Stimulated activated CD4-positive, alpha-beta T cell treated with anti-CD3 and anti-CD28 coated beads, Interleukin-12 subunit alpha, Interleukin-12 subunit beta, amount 100 ng/mL, for 24 hours (primary cell): ENCODE data around the gene GPR39.

Source experiments
- DNase-seq, 2 experiments: peaks; one replicate each; pipeline ENCODE4 v3.0.0-alpha.2; 2020; ENCODE audit warnings: low read depth in 2 of 2

The GPR39 gene

DNA sequence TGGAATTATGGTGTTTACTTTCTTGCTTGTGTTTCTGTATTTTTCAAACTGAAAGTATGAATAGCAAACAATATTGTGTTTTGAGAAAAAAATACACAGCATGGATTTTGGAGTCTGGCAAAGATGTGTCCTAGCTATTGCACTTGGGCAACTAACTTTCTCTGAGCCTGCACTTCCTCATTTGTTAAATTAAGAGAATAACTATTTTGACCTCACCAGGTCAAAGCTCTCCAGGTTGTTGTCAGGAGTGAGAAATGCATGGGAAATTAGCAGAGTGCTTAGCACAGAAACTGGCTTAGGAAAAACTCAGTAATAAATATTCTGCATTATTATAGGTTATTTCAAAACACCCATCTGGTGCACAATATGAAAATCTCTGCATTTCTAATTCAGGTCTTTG lies 225.2 kb downstream of the GPR39 start:
- DNase-seq = no peak

DNA sequence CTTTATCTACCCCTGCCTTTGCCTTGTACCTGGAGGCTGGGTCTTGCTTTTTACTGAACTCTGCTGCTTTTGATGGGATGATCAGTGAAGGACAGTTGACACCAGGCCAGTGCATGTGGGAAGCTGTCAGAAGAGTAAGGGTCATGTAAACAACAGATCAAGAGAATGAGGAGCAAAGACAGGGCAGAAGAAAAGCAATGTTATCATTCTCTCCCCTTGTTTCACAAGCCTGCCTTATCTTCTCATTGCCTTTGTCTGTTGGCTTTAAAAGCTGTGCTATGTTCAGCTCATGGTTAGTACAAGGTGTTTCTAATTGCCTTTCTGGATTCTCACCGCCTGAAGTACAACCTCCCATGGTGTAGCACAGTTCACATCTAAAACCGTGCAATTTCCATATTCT lies 225.8 kb downstream of the GPR39 start:
- no peak for DNase-seq

DNA sequence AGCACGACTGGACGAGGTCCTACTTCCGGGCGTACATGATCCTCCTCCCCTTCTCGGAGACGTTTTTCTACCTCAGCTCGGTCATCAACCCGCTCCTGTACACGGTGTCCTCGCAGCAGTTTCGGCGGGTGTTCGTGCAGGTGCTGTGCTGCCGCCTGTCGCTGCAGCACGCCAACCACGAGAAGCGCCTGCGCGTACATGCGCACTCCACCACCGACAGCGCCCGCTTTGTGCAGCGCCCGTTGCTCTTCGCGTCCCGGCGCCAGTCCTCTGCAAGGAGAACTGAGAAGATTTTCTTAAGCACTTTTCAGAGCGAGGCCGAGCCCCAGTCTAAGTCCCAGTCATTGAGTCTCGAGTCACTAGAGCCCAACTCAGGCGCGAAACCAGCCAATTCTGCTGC lies 228.6 kb downstream of the GPR39 start:
- DNase-seq = no peak

DNA sequence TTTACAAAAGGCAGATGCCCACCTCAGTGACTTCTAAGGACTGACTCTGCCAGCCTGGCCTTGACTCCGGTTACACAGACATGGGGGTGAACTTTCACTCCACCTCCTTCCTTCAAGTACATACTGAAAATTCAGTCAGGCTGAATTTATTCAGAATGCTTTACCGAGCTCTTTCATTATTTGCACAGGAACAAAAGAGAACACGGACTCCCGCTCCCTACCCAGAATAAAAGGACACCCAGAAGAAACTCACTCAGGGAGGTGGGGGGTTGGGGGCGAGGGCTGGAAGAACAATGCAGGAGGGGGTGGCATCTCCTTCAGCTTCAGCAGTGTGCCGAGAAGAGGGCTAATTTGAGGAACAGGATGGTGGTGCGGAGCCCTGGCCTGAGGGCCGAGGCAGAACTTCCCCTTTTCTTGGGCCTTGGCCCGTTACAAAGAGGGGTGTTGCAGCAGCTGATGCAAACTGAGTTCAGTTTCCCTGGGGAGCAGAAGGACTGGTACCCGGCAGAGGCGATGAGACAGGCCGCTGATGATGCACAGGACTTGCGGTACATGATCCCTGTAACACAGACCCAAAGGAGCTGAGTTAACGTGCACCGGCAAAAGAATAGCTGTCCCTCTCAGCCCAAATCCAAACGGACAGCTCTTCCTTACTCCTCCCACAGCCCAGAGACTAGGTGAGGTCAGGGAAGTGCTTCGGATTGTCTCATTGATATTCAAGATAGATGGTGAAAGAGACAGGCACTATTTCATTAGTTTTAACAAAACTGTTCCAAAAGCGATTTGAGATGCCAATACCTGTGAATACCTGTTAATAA lies 229.3 kb downstream of the GPR39 start:
- DNase-seq = no peak

DNA sequence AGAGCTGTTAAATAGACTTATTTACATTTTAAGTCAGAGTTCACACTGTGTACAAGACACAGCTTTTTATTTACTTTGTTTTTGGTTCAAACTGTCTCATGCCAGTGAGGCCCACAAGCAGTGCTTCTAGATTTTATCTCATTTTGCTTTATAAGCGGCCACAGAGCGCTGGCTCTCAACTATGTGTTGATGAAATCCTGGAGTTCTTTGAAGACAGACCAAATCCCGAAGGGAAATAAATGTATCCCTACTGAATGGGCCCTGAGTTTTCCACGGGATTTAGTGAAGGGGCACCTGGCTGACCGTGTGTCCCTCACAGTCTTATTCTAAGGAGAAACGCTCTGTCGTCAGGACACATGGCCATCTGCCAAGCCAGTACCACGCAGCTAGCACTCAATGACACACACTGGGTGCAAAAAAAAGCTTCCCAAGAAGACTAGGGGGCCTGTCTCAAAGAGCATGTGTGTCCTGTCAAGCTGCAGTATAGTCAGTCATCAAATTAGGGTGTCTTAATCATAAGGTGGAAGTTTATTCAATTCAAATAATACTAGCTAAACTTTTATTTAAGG lies 230.0 kb downstream of the GPR39 start:
- DNase-seq = no peak

DNA sequence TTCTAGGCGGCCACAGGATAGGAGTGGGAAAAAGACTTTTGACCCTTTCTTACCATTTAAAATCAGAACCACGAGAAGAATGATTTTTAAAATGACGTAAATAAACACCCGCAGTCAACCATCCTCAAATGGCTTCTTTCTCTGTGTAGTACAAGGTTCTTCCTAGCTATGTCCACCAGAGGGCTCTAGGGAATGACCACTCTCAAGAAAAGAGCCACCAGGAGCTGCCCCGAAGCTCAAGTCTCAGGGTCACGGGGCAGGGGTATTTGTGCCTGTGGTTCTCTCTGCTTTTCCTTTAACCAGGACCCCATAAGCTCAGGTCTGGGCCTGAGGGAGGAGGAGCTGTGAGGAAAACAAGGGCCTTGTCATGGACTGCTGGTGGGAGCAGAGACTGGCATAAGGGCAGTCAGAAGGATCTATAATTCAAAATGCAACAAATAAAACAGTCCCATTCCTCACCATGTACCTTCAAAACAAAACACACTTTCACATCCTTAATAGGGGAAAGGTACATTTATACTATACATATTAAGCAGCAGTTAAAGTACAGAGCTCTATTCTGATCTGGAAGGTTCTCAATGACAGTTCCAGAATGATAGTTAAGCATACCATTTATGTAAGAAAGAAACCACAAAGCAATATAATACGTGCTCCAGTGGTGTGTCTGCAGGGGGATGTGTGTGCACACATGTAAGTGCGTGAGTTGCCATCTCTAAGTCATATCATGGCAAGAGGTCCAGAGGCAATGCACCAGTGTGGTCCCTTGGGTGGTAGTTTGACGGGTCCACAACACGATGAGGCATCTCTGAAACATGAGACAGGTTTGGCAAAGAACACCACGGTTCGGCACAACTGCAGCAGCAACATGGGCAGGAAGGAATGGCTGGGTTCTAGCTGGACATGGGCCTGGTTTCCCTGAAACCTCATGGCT lies 234.8 kb downstream of the GPR39 start:
- no peak for DNase-seq

DNA sequence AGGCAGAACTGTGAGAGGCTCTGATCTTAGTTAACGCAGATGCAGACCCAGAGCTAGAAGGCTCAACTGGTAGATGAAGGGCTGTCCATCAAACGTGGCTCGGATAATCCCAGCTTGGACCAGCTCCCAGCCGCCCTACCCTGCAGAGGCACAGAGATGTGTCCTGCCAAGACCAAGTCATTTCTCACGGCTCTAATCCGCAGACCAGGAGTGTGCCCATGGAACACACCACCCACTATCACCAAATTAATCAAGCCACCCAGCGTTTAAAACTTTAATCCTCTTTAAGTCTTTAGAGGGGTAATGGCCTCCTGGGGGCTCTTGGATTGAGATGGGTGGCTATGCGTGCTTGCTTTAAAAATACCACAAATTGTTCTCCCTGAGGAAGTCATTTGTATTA lies 235.9 kb downstream of the GPR39 start:
- no peak for DNase-seq

DNA sequence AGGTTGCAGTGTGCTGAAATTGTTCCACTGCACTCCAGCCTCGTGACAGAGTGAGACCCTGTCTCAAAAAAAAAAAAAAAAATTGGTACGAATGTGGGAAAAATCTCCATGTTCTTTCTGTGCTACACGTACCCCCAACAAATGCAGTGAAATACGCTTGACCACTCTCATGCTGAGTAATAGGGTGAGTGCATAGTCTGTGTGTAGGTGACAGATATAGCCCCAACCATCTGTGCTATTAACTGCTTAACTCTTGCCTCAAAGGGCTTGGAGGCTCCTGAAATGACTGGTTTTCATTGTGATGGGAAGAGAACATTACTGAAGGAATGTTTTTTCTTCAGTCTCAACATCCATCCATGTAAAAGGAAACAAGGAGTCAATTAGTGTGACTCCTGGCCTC lies 237.7 kb downstream of the GPR39 start:
- no peak for DNase-seq

DNA sequence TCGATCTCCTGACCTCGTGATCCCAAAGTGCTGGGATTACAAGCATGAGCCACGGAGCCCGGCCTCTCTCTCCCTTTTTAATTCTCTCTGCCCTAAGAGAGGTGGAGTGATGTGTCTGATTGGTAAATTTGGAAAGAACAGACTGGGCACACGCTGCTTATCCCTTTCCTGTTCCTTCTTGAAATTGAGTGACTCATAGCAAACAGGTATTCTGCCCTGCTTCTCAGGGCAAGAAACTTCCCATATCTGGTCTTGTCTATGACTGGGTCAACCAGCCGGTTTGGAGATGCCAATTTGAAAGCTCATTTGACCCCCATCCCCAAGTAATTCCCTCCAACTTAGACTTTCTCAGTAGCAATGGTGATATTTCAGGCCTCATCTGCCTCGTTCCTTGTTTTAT lies 238.4 kb downstream of the GPR39 start:
- DNase-seq = no peak

DNA sequence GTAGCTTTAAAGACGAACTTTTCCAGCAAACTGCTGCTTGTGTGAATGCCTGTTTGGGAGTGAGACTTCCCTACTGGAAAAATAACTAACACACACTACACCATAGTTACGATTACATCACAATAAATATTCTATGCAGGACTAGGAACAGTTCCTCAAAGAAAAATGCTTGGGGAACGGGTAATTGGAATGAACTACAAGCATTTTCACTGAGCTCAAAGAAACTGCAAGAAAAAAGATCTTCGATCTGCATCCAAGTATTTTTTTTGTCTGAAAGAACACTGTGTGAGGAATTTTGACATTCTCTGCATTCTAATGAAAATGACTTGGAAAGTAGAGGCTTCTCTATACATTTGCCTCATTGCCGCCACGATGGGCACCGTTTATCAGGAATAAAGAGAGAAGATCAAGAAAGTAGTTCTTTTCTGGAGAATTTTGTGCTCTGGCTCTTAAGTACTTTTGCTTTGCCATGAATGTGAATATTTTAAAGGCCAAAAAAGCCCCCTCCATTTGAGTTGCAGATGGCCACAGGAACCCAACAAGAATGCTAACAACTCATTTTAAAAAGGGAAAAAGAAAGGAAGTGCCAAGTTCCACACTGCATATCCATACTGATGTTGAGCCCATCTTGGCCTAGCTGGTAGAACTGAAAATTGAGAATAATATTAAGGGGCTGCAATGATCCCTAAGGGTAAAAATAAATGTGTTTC lies 239.8 kb downstream of the GPR39 start:
- DNase-seq = no peak

DNA sequence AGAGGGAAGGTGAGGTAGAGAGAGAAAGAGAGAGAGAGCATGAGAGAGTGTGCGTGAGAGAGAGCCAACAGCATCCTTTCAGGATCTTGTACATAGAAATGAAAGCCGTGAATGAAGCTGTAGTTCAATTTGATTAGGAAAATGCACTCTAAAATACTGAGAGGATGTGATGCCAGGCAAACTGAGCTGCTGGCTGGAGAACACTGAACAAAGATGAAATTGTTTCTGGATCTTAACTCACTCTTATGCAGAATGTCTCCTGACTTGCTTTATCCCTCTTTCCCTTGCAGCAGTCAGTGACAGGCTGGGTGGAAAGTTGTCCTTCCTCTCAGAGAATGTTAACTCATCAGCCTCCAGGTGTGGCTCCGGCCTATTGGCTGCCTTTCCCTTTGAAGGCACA lies 242.7 kb downstream of the GPR39 start:
- no peak for DNase-seq

DNA sequence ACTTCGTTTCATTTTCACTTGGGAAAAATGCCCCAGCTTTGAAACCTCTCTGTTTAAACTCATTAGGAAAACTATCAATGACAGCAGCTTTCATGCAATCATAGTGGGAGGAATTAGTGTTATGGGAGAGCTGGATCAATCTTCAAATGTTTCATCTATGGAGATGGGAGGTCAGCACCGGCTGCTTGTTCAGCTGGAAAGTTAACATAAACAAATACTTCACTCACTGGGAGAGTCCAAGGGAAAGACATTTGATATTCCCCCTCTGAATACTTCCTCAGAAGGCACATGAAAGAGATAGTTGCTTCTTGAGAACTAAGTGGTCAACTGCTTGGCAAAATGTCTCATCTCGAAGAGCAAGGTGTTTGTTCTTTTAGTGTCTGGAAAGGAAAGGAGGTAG lies 246.1 kb downstream of the GPR39 start:
- no peak for DNase-seq

DNA sequence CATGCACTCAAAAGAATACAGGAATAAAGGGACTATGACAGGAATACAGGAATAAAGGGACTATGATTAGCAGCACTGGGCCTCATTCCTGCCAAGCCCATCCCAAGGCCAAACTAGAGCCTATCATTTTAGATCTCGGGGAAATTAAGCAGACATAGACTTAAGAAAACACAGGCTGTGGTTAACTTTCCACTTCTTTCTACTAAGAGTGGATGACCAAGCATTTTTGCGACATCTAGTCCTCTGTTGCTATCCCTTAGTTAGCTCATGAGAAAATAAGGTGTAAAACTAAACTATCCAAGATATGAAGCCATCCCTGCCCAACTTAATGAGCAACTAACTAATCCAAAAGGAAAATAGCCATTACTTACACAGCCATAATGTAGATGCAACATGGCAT lies 247.5 kb downstream of the GPR39 start:
- no peak for DNase-seq

DNA sequence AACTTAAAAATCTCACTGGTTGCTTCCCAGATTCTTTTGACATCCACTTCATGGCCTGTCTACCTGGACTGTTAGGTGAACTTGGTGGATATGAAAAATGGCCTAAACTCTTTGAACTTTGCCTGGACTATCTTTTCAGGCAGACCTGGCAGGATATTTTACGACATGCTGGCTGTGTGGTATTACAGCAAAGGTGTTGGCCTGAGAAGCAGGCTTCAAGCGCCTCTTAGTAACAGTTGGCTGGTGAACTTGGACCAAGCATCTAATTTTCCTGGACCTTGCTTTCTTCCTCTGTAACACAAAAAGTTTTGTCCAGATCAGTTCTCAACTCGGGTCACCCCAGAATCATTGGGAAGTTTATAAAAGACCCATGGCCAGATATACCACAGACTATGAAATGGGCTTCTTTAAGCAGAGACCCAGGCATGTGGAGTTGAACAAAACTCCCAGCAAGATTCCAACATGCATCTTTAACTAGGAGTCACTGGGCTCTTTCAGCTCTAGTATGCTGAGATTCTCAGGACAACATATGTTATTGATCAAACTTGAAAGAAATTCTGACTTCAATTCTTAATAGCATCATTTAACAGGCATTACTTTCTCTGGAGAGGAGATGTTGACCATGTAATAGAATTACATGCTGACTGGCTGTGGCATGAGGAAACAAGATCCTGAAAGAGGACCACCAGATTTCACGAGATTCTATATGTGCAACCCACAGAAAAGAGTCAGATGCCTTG lies 249.0 kb downstream of the GPR39 start:
- no peak for DNase-seq

DNA sequence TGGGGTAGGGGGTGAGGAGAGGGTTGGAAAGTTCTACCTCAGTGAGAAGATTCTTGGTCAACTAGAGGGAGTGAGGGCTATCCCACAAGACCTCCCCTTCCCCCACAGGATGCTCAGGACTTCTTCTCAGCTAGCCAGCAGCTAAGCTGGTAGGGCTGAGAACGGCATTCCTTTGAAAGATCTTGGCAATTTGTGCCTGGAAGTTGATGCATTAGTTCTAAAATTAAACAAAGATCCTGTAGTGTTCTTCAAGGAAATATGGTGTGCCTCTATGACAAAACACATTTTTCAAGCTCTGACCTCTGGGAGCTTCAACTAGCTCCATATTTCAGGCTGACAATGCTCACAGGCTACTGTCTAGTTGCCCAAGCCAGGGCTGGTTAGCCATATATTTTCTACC lies 251.1 kb downstream of the GPR39 start:
- no peak for DNase-seq

DNA sequence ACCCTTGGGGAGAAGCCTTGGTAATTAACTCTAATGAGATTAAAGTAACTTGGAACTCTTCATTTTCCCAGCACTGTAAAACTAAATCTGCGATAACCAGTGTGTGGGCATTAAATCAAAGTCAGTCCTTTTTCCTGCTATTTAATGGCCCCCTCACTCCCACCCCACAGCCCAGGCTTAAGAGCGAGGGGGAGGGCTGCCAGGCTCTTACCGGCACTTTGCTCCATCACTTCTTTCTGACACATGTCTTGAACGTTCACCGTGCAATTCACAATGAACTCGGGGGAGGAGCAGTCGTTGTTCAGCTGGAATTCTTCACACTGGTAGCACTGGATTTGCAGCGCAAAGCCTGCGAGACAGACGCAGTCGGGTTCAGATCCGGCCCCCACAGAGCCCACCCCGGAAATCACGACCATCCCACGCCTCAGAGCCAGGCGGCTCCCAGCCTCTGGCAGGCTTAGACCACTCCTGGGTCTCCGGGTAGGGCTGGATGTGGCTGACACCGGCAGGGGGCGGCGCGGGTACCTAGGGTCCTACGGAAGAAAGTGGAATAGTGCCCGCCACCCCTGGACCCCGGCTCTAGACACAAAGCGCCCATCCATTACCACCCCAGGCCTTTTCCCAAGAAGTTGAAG lies 251.7 kb downstream of the GPR39 start:
- no peak for DNase-seq

DNA sequence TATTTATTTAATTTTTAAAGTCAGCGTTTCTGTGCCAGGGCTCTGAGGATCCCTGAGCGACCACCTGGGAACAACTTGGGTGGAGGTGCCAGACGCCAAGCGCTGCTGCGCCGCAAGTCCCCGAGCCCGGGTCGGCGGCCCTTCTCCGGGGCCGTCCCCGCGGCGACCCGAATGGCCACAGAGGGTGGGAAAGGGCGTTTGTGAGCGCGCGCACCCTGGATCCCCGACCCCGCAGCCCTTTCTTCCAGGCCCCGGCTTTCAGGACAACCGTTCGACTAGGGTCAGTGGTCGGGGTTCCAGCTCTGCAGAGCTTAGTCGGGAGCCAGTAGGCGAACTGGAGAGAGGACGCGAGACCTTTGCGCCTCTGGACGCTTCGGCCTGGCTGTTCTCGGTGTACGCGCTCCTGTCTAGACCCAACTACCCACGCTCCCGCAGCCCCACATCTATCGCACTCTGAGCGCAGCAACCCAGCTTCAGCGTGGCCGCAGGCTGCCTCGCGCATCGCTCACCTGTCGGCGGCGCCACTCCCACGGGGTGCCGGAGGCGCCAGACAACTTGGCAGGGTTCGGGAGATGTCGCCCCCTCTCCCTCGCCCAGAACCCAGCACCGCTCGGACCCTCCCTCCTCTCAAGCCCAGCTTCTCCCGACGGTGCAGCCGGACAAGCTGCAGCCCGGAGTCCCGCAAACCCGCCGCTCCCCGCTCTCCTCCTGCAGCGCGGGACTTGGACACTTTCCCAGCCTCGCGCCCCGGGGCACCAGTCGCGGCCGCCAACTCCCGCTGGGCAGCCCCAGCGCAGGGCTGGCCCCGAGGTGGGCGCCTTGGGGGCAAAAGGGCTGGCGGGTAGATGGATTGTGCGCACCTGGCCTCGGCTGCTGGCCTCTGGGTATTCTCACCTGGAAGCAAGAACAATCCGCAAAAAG lies 252.6 kb downstream of the GPR39 start:
- no peak for DNase-seq

DNA sequence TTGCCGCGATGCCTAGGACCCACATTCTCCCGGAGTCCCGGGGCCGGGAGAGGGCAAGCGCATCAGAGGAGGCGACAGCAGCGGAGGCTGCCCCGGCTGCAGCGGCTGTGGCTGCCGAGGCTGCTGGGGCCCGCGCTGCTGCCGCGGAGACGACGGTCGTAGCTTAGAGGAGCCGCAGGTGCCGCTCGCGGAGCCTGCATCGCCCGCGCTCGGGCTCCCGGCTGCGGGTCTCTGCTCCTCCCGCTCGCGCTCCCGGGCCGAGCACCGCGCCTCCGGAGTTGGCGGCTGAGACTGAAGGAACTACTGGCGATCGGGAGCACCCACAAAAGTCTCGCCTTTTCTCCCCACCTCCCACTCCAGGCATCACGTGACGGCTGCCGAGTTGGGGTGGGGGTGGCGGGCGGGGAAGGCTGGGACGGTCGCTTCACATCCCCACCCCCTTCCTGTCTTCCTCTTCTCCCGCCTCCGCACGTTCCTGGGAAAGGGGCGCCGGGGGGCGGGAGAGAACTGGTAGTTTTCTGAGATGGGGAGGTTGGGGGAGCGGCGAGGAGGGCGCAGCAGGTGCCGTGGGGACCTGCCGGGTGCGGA lies 253.4 kb downstream of the GPR39 start, which contains the start of gene LYPD1:
LYPD1 (minus strand) TSS at position 298 of the 588 bp plus-strand sequence; CDS start at position 25, 273 bp downstream.
- DNase-seq = no peak

DNA sequence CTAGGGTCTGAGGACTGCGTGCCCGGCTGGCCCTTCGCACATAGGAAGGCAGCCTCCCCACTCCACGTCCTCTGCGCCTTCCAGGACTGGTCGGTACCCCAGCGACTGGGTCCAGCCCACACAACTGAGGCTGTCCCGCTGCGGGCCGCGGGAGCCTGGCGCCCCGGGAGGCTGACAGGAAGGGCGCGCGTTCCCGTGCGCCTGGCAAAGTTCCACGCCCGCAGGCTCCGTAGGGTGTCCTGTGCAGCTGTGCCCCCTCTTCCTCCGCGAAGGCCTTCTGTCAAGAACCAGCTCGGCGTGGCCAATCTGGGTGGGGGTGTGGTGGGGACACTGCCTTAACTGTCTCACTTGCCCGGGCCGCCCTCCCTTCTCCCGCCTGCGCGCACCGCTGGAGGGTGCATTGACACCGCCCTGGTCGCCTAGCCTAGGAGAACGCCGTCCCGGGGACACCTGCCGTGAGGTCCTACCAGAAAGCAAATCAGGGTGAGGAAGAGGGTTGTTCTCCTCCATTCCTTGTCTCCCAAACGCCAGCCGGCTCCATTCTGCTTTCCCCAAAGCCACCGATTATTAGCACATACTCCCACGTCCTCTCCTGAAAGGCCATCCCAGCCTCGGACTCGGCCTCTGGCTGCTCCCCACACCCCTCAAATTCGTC lies 254.0 kb downstream of the GPR39 start:
- DNase-seq = no peak
